Hepatocyte (in vitro differentiated cells): ENCODE results near the gene FBXO46. TPM values are rescaled to one million over a fixed set of nuclear protein-coding genes. Genes with fewer than 3 reads are reported as not detected.

Experiments used
- DNase-seq: peaks from one replicate; pipeline ENCODE4 v3.0.0-alpha.2; 2016; ENCODE audit warnings: low spot score
- H2AFZ ChIP-seq: fragments of 200-600 bp; sonication (generic); 2 replicates; pipeline ENCODE4 v1.6.0; 2016; ENCODE audit warnings: antibody characterized with exemption, mild to moderate bottlenecking
- H3K27ac ChIP-seq: fragments of 200-600 bp; sonication (generic); 2 replicates; pipeline ENCODE4 v1.5.1; 2016; ENCODE audit warnings: mild to moderate bottlenecking
- H3K27me3 ChIP-seq: fragments of 200-600 bp; sonication (generic); 2 replicates; pipeline ENCODE4 v1.6.1; 2016
- H3K36me3 ChIP-seq: fragments of 200-600 bp; sonication (generic); replicated peaks from 2 replicates; pipeline ENCODE4 v1.5.1; 2016; ENCODE audit warnings: low read depth; ENCODE audit not compliant: insufficient read depth
- H3K4me1 ChIP-seq: fragments of 200-600 bp; sonication (generic); 2 replicates; pipeline ENCODE4 v1.5.1; 2016; ENCODE audit warnings: mild to moderate bottlenecking, moderate library complexity; ENCODE audit not compliant: insufficient read depth
- H3K4me2 ChIP-seq: fragments of 200-600 bp; sonication (generic); 2 replicates; pipeline ENCODE4 v1.6.0; 2016
- H3K4me3 ChIP-seq: fragments of 200-600 bp; sonication (generic); 2 replicates; pipeline ENCODE4 v1.5.1; 2016; ENCODE audit warnings: mild to moderate bottlenecking
- H3K79me2 ChIP-seq: fragments of 200-600 bp; sonication (generic); 2 replicates; pipeline ENCODE4 v1.6.0; 2017; ENCODE audit warnings: mild to moderate bottlenecking
- H3K9me2 ChIP-seq: fragments of 200-600 bp; sonication (generic); replicated peaks from 2 replicates; pipeline ENCODE4 v1.6.0; 2017; ENCODE audit warnings: mild to moderate bottlenecking; ENCODE audit not compliant: insufficient read depth
- H3K9me3 ChIP-seq: fragments of 200-600 bp; sonication (generic); 2 replicates; pipeline ENCODE4 v1.5.1; 2016; ENCODE audit warnings: low read depth, mild to moderate bottlenecking
- H4K20me1 ChIP-seq: fragments of 200-600 bp; sonication (generic); 2 replicates; pipeline ENCODE4 v1.6.0; 2016; ENCODE audit warnings: mild to moderate bottlenecking; ENCODE audit not compliant: insufficient read depth, poor library complexity, severe bottlenecking
- EZH2 ChIP-seq: fragments of 200-600 bp; sonication (generic); IDR thresholded peaks from 2 replicates; pipeline ENCODE4 v1.6.1; 2016; ENCODE audit warnings: antibody characterized with exemption, mild to moderate bottlenecking, borderline replicate concordance
- EZH2phosphoT487 ChIP-seq: fragments of 200-600 bp; sonication (generic); IDR thresholded peaks from one replicate; pipeline ENCODE4 v1.6.1; 2018; ENCODE audit warnings: antibody characterized with exemption, mild to moderate bottlenecking, low read depth, moderate library complexity; ENCODE audit not compliant: unreplicated experiment, severe bottlenecking
- WGBS: methylation state at CpG from one replicate; pipeline ENCODE4 v1.1.6; 2016; ENCODE audit warnings: low lambda C conversion rate; ENCODE audit errors: missing lambda C conversion rate; 5-methylcytosine and 5-hydroxymethylcytosine counted together
- polyA plus RNA-seq: library from polyadenylated mRNA; unstranded; fragments of >200 nt; fragmentation: Nextera tagmentation; extraction: Ambion mirVana; gene quantifications from 2 replicates; pipeline ENCODE4 v1.2.1, GENCODE V29; 2016
- total RNA-seq: library from RNA; depleted of rRNA; stranded (reverse); fragments of >200 nt; gene quantifications from 2 replicates; pipeline ENCODE4 v1.2.3, GENCODE V29; 2014
- TF ChIP-seq, protein P1 (sequence below): fragments of 200-600 bp; sonication (generic); IDR thresholded peaks from 2 replicates; pipeline ENCODE4 v1.5.1; 2016; ENCODE audit warnings: antibody characterized with exemption, mild to moderate bottlenecking; ENCODE audit not compliant: poor library complexity

FBXO46 gene
- total and polyA plus RNA-seq, 2 experiments from 2014 or later = 7.5 to 14.8 TPM

- TF ChIP-seq, protein P1, sequence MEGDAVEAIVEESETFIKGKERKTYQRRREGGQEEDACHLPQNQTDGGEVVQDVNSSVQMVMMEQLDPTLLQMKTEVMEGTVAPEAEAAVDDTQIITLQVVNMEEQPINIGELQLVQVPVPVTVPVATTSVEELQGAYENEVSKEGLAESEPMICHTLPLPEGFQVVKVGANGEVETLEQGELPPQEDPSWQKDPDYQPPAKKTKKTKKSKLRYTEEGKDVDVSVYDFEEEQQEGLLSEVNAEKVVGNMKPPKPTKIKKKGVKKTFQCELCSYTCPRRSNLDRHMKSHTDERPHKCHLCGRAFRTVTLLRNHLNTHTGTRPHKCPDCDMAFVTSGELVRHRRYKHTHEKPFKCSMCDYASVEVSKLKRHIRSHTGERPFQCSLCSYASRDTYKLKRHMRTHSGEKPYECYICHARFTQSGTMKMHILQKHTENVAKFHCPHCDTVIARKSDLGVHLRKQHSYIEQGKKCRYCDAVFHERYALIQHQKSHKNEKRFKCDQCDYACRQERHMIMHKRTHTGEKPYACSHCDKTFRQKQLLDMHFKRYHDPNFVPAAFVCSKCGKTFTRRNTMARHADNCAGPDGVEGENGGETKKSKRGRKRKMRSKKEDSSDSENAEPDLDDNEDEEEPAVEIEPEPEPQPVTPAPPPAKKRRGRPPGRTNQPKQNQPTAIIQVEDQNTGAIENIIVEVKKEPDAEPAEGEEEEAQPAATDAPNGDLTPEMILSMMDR = no peak
- H3K4me3 ChIP-seq = no peak overlapping the region
- peak overlapping the region; percentile 75 for H2AFZ ChIP-seq
- 84% methylated on average over 8 of the region's 8 CpGs for WGBS
- DNase-seq = no peak
- H3K9me2 ChIP-seq = no peaks in the 10 kb centered on the region
- no peaks in the 10 kb centered on the region for H3K27me3 ChIP-seq
- no peaks in the 10 kb centered on the region for H3K79me2 ChIP-seq
- H4K20me1 ChIP-seq = no peaks in the 10 kb centered on the region
- H3K27ac ChIP-seq = peak overlapping the region; percentile 44
- no peaks in the 10 kb centered on the region for H3K9me3 ChIP-seq
- H3K36me3 ChIP-seq = no peaks in the 10 kb centered on the region
- peaks cover 4% of the 10 kb centered on the region for H3K4me1 ChIP-seq
- H3K4me2 ChIP-seq = peak overlapping the region; percentile 92
Measured at GRCh38 chr19:45682117-45682516, 48.6 kb downstream of the FBXO46 start.

DNA sequence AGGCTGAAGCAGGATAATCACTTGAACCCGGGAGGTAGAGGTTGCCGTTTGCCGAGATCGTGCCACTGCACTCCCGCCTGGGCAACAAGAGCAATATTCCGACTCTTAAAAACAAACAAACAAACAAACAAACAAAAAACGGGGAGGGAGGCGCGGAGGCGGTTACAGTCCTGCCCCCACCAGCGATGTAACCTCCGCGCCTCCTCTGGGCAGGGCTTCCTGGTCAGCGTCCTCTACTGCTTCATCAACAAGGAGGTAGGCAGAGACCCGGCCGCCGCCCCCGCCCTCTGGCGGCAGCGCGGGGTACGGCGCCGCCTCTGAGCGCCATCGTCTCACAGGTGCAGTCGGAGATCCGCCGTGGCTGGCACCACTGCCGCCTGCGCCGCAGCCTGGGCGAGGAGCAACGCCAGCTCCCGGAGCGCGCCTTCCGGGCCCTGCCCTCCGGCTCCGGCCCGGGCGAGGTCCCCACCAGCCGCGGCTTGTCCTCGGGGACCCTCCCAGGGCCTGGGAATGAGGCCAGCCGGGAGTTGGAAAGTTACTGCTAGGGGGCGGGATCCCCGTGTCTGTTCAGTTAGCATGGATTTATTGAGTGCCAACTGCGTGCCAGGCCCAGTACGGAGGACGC, 49.2 kb downstream of the FBXO46 start:
- Histone ChIP-seq H3K9me3 (no peaks in the 10 kb centered on the region), H3K4me3 (peak overlapping the region; percentile 11), H3K36me3 (no peaks in the 10 kb centered on the region), H4K20me1 (no peaks in the 10 kb centered on the region), H3K27me3 (no peaks in the 10 kb centered on the region), H3K4me2 (peak overlapping the region; percentile 92), H3K9me2 (no peaks in the 10 kb centered on the region), H3K4me1 (peaks cover 9% of the 10 kb centered on the region), H3K27ac (peak overlapping the region; percentile 44), H2AFZ (peak overlapping the region; percentile 93), H3K79me2 (no peaks in the 10 kb centered on the region)
- peak; percentile 89 for DNase-seq
- no peak for TF ChIP-seq EZH2
- no peak for TF ChIP-seq EZH2phosphoT487
- TF ChIP-seq, protein P1 = peak; percentile 89
- WGBS = 8% methylated on average over 51 of the region's 51 CpGs

DNA sequence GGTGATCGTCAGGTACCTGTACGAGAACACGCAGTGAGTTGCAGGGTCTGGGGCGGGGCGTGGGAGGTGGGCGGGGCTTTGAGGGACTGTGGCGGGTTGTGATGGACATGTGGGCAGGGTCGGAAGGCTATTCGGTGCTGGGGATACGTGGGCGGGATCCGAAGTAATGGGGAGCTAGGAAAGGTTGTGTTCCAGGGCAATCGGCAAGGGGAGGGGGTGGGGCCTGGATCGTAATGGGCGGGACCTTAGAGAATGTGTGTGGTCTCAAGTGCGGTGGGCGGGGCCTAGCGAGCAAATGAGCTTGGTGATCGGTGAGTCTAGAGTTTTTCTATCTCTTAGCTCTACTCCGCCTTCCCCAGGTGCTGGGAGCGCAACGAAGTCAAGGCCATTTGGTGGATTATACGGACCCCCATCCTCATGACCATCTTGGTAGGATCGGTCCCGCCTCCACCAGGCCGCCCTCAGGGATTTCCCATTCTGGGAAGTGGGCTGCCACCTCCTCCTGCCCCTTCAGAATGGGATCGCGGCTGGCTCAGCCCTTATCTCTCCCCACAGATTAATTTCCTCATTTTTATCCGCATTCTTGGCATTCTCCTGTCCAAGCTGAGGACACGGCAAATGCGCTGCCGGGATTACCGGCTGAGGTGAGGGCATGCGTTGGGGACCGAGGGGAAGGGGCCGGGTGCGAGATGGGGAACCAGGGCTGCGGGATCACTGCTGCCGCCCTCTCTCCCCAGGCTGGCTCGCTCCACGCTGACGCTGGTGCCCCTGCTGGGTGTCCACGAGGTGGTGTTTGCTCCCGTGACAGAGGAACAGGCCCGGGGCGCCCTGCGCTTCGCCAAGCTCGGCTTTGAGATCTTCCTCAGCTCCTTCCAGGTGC, 53.1 kb downstream of the FBXO46 start:
- H3K9me2 ChIP-seq = no peaks in the 10 kb centered on the region
- peak overlapping the region; percentile 54 for H3K27ac ChIP-seq
- WGBS = 5% methylated on average over 33 of the region's 49 CpGs
- peaks cover 10% of the 10 kb centered on the region for H3K4me1 ChIP-seq
- H3K4me3 ChIP-seq = peak overlapping the region; percentile 23
- no peaks in the 10 kb centered on the region for H4K20me1 ChIP-seq
- H2AFZ ChIP-seq = peak overlapping the region; percentile 47
- no peaks in the 10 kb centered on the region for H3K9me3 ChIP-seq
- H3K79me2 ChIP-seq = no peaks in the 10 kb centered on the region
- no peaks in the 10 kb centered on the region for H3K27me3 ChIP-seq
- H3K36me3 ChIP-seq = no peaks in the 10 kb centered on the region
- H3K4me2 ChIP-seq = peak overlapping the region; percentile 89
- TF ChIP-seq, protein P1 = peak; percentile 37
- TF ChIP-seq EZH2 (no peak), EZH2phosphoT487 (no peak)
- peak; percentile 97 for DNase-seq
